ENCODE data around the gene TRERF1. TPM values are rescaled to one million over a fixed set of nuclear protein-coding genes. Genes with fewer than 3 reads are reported as not detected.
"Not testable (repeated sequence)": the region's sequence is repeated elsewhere in the genome, so short reads cannot be mapped to it uniquely, and the experiment has no call there.

Gene TRERF1
- total RNA-seq, 1 donor = 9.8 TPM

GRCh38 chr6:42453654-42454427 lies 2.1 kb upstream of the TRERF1 start:
- Histone ChIP-seq H3K9me3 (ENCODE audit: low read depth, low read length) (no peaks in the 10 kb centered on the region), H3K4me3 (ENCODE audit: low read length) (peak overlapping the region; percentile 75), H3K4me1 (ENCODE audit: insufficient read depth, low read length) (peaks cover 37% of the 10 kb centered on the region)

GRCh38 chr6:42453031-42453653 lies 1.4 kb upstream of the TRERF1 start:
- Histone ChIP-seq H3K27me3 (ENCODE audit: insufficient read depth, low read length) (no peaks in the 10 kb centered on the region), H3K4me1 (ENCODE audit: insufficient read depth, low read length) (peaks cover 44% of the 10 kb centered on the region), H3K4me3 (ENCODE audit: low read length) (peak overlapping the region; percentile 75), H3K9me3 (ENCODE audit: low read depth, low read length) (no peaks in the 10 kb centered on the region)

More at GRCh38 chr6:42453654-42454427, 2.1 kb upstream of the TRERF1 start:
- no peaks in the 10 kb centered on the region for H3K27me3 ChIP-seq (ENCODE audit: insufficient read depth, low read length)

- Histone ChIP-seq H3K4me3 (ENCODE audit: low read length) (peak overlapping the region; percentile 75), H3K4me1 (ENCODE audit: insufficient read depth, low read length) (peaks cover 50% of the 10 kb centered on the region), H3K27me3 (ENCODE audit: insufficient read depth, low read length) (no peaks in the 10 kb centered on the region), H3K9me3 (ENCODE audit: low read depth, low read length) (no peaks in the 10 kb centered on the region)
These were observed 675 bp upstream of the TRERF1 start for GRCh38 chr6:42452171-42453030.

- peaks cover 50% of the 10 kb centered on the region for H3K4me1 ChIP-seq (ENCODE audit: insufficient read depth, low read length)
- H3K4me3 ChIP-seq (ENCODE audit: low read length) = peak overlapping the region; percentile 75
- H3K27me3 ChIP-seq (ENCODE audit: insufficient read depth, low read length) = no peaks in the 10 kb centered on the region
- no peaks in the 10 kb centered on the region for H3K9me3 ChIP-seq (ENCODE audit: low read depth, low read length)
These were observed 1.0 kb downstream of the TRERF1 start for GRCh38 chr6:42450477-42451332.

GRCh38 chr6:42449917-42450476 lies 1.7 kb downstream of the TRERF1 start:
- Histone ChIP-seq H3K9me3 (ENCODE audit: low read depth, low read length) (no peaks in the 10 kb centered on the region), H3K4me1 (ENCODE audit: insufficient read depth, low read length) (peaks cover 50% of the 10 kb centered on the region), H3K4me3 (ENCODE audit: low read length) (peak overlapping the region; percentile 75), H3K27me3 (ENCODE audit: insufficient read depth, low read length) (no peaks in the 10 kb centered on the region)

- H3K4me3 ChIP-seq (ENCODE audit: low read length) = peak overlapping the region; percentile 75
- H3K9me3 ChIP-seq (ENCODE audit: low read depth, low read length) = no peaks in the 10 kb centered on the region
- peaks cover 43% of the 10 kb centered on the region for H3K4me1 ChIP-seq (ENCODE audit: insufficient read depth, low read length)
- no peaks in the 10 kb centered on the region for H3K27me3 ChIP-seq (ENCODE audit: insufficient read depth, low read length)
These were observed 2.6 kb downstream of the TRERF1 start for GRCh38 chr6:42448927-42449659.

- no peak overlapping the region for H3K4me3 ChIP-seq (ENCODE audit: low read length)
- H3K9me3 ChIP-seq (ENCODE audit: low read depth, low read length) = no peaks in the 10 kb centered on the region
- H3K27me3 ChIP-seq (ENCODE audit: insufficient read depth, low read length) = no peaks in the 10 kb centered on the region
- H3K4me1 ChIP-seq (ENCODE audit: insufficient read depth, low read length) = peaks cover 42% of the 10 kb centered on the region
These were observed 3.3 kb downstream of the TRERF1 start for GRCh38 chr6:42448391-42448790.

- Histone ChIP-seq H3K27me3 (ENCODE audit: insufficient read depth, low read length) (no peaks in the 10 kb centered on the region), H3K4me1 (ENCODE audit: insufficient read depth, low read length) (peaks cover 41% of the 10 kb centered on the region), H3K9me3 (ENCODE audit: low read depth, low read length) (no peaks in the 10 kb centered on the region), H3K4me3 (ENCODE audit: low read length) (no peak overlapping the region)
These were observed 4.7 kb downstream of the TRERF1 start for GRCh38 chr6:42446996-42447395.

GRCh38 chr6:42446370-42446769 lies 5.4 kb downstream of the TRERF1 start:
- Histone ChIP-seq H3K4me3 (ENCODE audit: low read length) (no peak overlapping the region), H3K27me3 (ENCODE audit: insufficient read depth, low read length) (no peaks in the 10 kb centered on the region), H3K4me1 (ENCODE audit: insufficient read depth, low read length) (peaks cover 46% of the 10 kb centered on the region), H3K9me3 (ENCODE audit: low read depth, low read length) (no peaks in the 10 kb centered on the region)

- H3K4me1 ChIP-seq (ENCODE audit: insufficient read depth, low read length) = peaks cover 50% of the 10 kb centered on the region
- H3K4me3 ChIP-seq (ENCODE audit: low read length); H3K9me3 ChIP-seq (ENCODE audit: low read depth, low read length): not testable (repeated sequence)
These were observed 5.8 kb downstream of the TRERF1 start for GRCh38 chr6:42445955-42446354.

GRCh38 chr6:42443312-42444060 lies 8.2 kb downstream of the TRERF1 start:
- H3K27me3 ChIP-seq (ENCODE audit: insufficient read depth, low read length) = no peaks in the 10 kb centered on the region
- H3K9me3 ChIP-seq (ENCODE audit: low read depth, low read length) = no peaks in the 10 kb centered on the region
- peaks cover 37% of the 10 kb centered on the region for H3K4me1 ChIP-seq (ENCODE audit: insufficient read depth, low read length)
- no peak overlapping the region for H3K4me3 ChIP-seq (ENCODE audit: low read length)

More at GRCh38 chr6:42445955-42446354, 5.8 kb downstream of the TRERF1 start:
- not testable (repeated sequence) for H3K27me3 ChIP-seq (ENCODE audit: insufficient read depth, low read length)

GRCh38 chr6:42441697-42442081 lies 10.0 kb downstream of the TRERF1 start:
- peaks cover 28% of the 10 kb centered on the region for H3K4me1 ChIP-seq (ENCODE audit: insufficient read depth, low read length)
- H3K27me3 ChIP-seq (ENCODE audit: insufficient read depth, low read length) = no peaks in the 10 kb centered on the region
- no peak overlapping the region for H3K4me3 ChIP-seq (ENCODE audit: low read length)

More at GRCh38 chr6:42441697-42442081, 10.0 kb downstream of the TRERF1 start:
- no peaks in the 10 kb centered on the region for H3K9me3 ChIP-seq (ENCODE audit: low read depth, low read length)

Data from mononuclear cell (primary cell).